GOT3 (cell line): ENCODE data around the gene TCEANC2.

ENCODE experiments used
- DNase-seq: peaks from one replicate; lab custom pipeline; 2025; ENCODE audit warnings: mixed read lengths; lab: John Stamatoyannopoulos, UW

TCEANC2 gene

DNA sequence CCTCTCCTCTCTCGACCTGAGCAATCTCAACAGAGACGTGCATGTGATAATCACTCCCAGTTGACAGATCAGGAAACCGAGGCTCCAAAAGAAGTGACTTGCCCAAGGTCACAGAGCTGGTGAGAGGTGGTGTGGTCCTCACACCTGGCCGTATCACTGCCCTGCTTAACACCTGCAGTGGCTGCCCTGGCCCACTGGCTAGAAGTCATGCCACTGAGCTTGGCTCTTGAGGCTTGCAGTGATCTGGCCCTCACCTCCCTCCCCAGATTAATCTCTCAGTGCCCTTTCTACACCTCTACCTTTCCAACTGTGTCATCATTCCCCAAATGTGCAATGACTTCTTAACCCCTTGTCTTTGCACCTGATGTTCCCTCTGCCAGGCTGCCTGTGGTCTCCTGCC lies 60.6 kb downstream of the TCEANC2 start:
- DNase-seq = no peak

DNA sequence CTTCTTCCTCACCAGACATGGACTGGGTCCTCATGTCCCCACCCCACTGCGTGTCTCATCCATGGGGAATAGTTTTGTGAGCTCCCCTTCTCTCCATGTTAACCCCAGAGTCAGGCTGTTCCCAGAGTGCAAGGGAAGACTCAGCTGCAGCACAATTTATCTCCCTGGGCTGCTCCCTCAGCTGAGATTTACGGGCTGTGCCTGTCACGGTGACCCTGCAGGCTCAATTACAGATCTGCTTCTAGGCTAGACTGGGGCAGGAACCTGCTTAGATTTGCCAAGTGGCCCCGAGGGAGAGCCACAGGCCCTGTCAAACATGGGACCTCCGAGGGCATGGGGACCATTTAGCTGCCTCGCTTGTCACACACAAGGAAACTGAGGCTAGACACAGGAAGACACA lies 61.5 kb downstream of the TCEANC2 start:
- no peak for DNase-seq

GRCh38 chr1:54115520-54115919 lies 62.1 kb downstream of the TCEANC2 start:
- DNase-seq = no peak

- DNase-seq = no peak
Observed at GRCh38 chr1:54117815-54118563, 64.6 kb downstream of the TCEANC2 start.

- no peak for DNase-seq
Observed at GRCh38 chr1:54118704-54119103, 65.3 kb downstream of the TCEANC2 start.

DNA sequence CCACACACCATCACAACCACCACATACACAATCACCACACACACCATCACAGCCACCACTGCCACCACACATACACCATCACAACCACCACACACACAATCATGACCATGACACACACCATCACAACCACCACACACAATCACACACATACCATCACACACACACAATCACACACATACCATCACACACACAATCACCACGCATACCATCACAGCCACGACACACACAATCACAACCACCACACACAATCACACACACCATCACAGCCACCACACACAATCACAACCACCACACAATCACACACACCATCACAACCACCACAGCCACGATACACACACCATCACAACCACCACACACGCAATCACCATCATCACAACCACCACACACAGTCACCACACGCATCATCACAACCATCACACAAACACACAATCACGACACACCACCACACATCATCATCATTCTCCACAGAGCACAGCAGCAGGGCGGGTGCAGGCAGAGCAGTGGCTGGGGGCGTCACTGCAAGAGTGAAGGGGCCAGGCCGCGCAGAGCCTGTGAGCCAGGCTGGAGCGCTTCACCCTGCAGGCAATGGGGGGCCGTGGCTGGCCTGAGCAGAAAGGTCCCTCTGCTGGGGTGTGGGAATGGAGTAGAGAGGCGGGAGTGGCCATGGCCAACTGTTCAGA lies 66.8 kb downstream of the TCEANC2 start:
- no peak for DNase-seq

DNA sequence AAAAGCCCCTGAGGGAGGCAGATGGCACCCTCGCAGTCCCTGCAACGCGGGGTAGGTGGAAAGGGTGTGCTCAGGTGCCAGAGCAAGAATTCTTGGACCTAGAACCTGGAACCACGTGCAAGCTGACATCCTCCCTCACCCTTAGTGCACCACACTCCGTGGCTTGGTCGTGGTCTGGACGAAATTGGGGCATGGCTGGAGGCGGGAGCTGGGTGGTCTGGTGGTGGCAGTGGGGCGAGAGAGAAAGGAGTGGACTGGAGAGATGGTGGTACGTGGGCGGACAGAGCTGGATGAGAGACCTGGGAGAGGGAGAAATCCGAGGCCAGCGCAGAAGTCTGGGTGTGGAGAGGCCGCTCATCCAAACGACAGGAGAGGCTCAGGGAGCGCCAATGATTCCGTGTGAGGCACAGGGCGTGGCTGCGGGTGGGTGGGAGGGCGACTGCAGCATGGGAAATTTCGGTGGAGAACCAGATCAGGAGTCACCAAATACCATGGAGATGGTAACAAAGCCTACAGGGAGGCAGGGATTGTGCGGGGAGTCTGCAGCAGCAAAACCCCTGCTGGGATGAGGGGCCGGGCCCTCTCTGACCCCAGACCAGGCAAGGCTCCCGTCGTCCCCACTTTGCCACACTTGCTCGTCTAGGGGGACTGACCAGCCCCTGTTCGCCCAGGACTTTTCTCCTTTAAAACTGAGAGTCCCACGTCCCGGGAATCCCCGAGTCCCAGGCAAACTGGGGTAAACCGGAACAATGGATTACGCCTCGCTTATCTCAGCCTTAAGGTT lies 67.5 kb downstream of the TCEANC2 start:
- no peak for DNase-seq

- peak; percentile 32 for DNase-seq
Observed at GRCh38 chr1:54121482-54122134, 68.2 kb downstream of the TCEANC2 start.

- DNase-seq = no peak
Observed at GRCh38 chr1:54122135-54122751, 68.8 kb downstream of the TCEANC2 start.

DNA sequence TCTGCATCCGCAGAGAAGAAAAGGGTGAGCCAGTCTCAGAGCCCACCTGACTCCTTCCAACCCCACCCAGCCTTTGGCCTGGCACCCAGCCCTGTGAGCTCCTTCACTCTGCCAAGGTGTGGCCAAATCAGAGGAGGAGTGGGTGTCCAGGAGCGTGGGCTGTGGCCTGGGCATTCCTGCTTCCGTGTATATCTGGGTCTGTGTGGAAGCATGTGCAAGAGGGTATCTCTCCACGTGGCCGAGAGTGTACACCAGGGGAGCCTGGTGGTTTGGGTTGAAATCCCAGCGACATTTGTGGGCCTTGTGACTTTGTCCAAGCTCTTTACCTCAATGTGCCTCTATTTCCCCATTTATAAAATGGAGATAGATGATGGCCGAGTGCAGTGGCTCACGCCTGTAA lies 69.6 kb downstream of the TCEANC2 start:
- no peak for DNase-seq

GRCh38 chr1:54124472-54124871 lies 71.1 kb downstream of the TCEANC2 start:
- no peak for DNase-seq

- DNase-seq = no peak
Observed at GRCh38 chr1:54124906-54125305, 71.5 kb downstream of the TCEANC2 start.

- DNase-seq = no peak
Observed at GRCh38 chr1:54125386-54126070, 72.1 kb downstream of the TCEANC2 start.

- DNase-seq = no peak
Observed at GRCh38 chr1:54126271-54126815, 72.9 kb downstream of the TCEANC2 start.

DNA sequence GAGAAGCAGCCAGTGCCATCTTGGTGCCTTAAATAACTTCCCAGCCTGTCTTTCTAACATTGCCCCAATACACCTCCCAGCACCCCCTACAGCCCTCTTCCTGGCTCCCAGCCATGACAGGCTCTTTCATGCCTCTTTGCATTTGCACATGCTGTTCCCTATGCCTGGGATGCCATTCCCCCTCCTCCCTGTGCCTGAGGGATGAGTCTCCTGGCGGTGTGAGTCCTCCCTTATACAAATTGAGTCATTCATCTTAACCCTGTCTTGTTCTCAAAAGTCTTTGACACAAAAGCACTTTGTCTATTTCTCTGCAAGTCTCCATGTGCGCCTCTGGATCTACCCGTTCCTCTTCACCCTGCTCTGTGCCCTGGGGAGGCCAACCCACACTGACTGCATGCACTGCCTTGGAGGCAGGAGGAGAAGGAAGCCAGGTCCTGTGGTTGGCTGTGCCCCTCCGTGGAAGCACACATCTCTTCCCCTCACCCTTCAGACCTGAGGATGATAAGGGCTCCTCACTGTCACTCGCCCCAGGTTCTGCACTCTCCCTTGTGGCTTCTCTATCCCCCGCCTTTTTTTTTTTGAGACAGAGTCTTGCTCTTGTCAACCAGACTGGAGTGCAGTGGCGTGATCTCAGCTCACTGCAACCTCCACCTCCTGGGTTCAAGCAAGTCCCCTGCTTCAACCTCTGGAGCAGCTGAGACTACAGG lies 74.3 kb downstream of the TCEANC2 start:
- no peak for DNase-seq

DNA sequence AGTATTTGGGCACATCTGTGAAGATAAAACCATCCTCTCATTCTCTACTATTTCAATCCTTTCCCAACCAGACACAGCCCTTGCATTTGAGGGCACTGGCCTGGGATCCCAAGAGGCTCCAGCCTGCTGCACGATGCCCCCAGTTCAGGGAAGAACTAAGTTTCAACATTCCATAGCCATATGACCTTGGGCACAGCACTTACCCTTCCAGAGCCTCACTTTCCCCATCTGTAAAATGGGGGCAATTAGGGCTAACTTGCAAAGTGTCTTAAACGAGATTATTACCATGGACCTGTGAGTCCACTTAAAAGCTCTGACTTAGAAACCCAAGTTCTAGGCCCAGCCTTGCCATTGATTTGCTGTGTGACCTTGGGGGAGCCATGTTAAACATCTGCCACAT lies 76.5 kb downstream of the TCEANC2 start:
- DNase-seq = no peak

DNA sequence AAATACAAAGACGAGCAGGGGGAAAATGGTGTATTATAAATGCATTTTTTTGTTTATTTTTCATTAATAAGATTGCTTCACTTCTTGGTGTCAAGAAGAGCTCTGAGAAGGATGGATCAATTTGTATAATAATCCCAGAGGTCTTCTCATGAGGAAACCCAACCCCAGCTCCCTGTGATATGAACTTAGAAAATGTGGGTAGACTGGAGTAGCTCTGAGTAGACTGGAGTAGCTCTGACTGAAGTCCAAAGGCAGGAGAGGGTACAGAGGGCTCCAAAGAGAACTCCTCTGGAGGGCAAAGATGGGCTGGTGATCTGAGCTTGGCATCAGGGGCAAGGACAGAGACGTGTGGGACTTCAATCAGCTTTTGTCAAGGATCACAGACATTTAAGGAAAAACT lies 78.0 kb downstream of the TCEANC2 start:
- DNase-seq = no peak

- no peak for DNase-seq
Observed at GRCh38 chr1:54132495-54132894, 79.1 kb downstream of the TCEANC2 start.

- DNase-seq = no peak
Observed at GRCh38 chr1:54134295-54134694, 80.9 kb downstream of the TCEANC2 start.

GRCh38 chr1:54135436-54136120 lies 82.2 kb downstream of the TCEANC2 start:
- DNase-seq = no peak
